Natural killer cell (primary cell): Measurements from ENCODE around the gene VKORC1. TPM values are rescaled to one million over a fixed set of nuclear protein-coding genes. Genes with fewer than 3 reads are reported as not detected.

Experiments used
- ATAC-seq, 3 donors: fragments of 150-1000 bp in 2 of 3; fragments of 200-7000 bp in 1 of 3; cut with Tn5 transposase; 1 replicate in 1 of 3; 2 replicates in 2 of 3; pipeline ENCODE4 v1.10.0; 2021; ENCODE audit warnings: mild to moderate bottlenecking in 2 of 3, moderate library complexity in 2 of 3
- DNase-seq, 2 donors: peaks; one replicate each; pipeline versions ENCODE4 v3.0.0 to v3.0.0-alpha.2; 2013 to 2021; ENCODE audit warnings: mixed read lengths in 1 of 2
- H3K27ac ChIP-seq: one replicate; pipeline ENCODE4 v1.5.1; 2013; ENCODE audit warnings: mild to moderate bottlenecking, low read length
- H3K27me3 ChIP-seq: one replicate; pipeline ENCODE4 v1.6.1; 2013; ENCODE audit warnings: low read length; ENCODE audit not compliant: control insufficient read depth, insufficient read depth
- H3K36me3 ChIP-seq: one replicate; pipeline ENCODE4 v1.6.1; 2013; ENCODE audit warnings: low read length; ENCODE audit not compliant: control insufficient read depth, insufficient read depth
- H3K4me1 ChIP-seq: one replicate; pipeline ENCODE4 v1.6.1; 2013; ENCODE audit warnings: low read length; ENCODE audit not compliant: control insufficient read depth, insufficient read depth
- H3K4me3 ChIP-seq: one replicate; pipeline ENCODE4 v1.5.1; 2013; ENCODE audit warnings: low read length
- H3K9me3 ChIP-seq: one replicate; pipeline ENCODE4 v1.6.1; 2013; ENCODE audit warnings: low read length; ENCODE audit not compliant: control insufficient read depth, insufficient read depth
- H3K27ac Mint-ChIP-seq, 2 donors: one replicate each; pipeline ENCODE4 v1.8.0; 2022; ENCODE audit warnings: mild to moderate bottlenecking in 2 of 2, mixed read lengths in 2 of 2, moderate library complexity in 1 of 2
- H3K27me3 Mint-ChIP-seq, 2 donors: one replicate each; pipeline ENCODE4 v1.8.0; 2022; ENCODE audit warnings: low read depth in 2 of 2, mixed read lengths in 2 of 2
- H3K36me3 Mint-ChIP-seq: one replicate; pipeline ENCODE4 v1.8.0; 2022; ENCODE audit warnings: mixed read lengths
- H3K4me1 Mint-ChIP-seq, 2 donors: one replicate each; pipeline ENCODE4 v1.8.0; 2022; ENCODE audit warnings: mixed read lengths in 2 of 2
- H3K4me3 Mint-ChIP-seq: one replicate; pipeline ENCODE4 v1.8.0; 2022; ENCODE audit warnings: mild to moderate bottlenecking, moderate library complexity, mixed read lengths
- H3K9me3 Mint-ChIP-seq, 2 donors: one replicate each; pipeline ENCODE4 v1.8.0; 2022; ENCODE audit warnings: mixed read lengths in 2 of 2
- WGBS: methylation state at CpG from one replicate; pipeline ENCODE4 v1.1.7; 2013; ENCODE audit warnings: missing lambda C conversion rate; ENCODE audit not compliant: insufficient coverage; 5-methylcytosine and 5-hydroxymethylcytosine counted together
- intact Hi-C: fragments of 100-400 bp; cut with micrococcal nuclease; formaldehyde crosslinking; loops from one replicate; pipeline ENCODE4 v1.14.2; 2022
- total RNA-seq, 4 donors: library from RNA; stranded (reverse); fragments of 120-200 nt in 1 of 4; gene quantifications; one replicate each; pipeline versions ENCODE4 v1.2.3 to v1.2.4, GENCODE V29; 2013 to 2022
- TF ChIP-seq, protein P1 (sequence below): fragments of 200-600 bp; IDR thresholded peaks from one replicate; pipeline ENCODE4 v1.8.0; 2022; ENCODE audit warnings: antibody characterized with exemption

VKORC1 gene
- total RNA-seq, 3 donors from 2014 or later (not counting 1 experiment from before 2014, with no cell fraction given) = 35.9 to 42.1 (median 41.8) TPM

DNA sequence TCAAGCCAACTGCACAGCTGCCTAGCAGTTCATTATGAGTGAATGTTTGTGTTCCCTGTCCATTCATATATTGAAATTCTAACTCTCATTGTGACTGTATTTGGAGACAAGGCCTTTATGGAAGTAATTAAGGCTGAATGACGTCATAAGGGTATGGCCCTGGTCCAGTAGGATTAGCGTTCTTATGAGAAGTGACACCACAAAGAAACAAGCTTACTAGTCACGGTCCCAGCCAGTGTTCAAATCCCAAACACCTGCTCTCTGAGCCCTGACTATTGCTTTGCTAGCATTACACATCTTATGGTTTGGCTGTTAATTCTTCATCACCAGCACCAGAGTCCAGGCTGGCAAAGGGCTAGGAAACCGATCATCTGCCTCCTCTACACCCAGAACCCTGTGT, 22.7 kb downstream of the VKORC1 start:
- peaks cover 23% of the 10 kb centered on the region for H3K4me1 ChIP-seq
- peak overlapping the region; percentile 97 for H3K4me3 Mint-ChIP-seq
- no peaks in the 10 kb centered on the region for H3K9me3 ChIP-seq
- H3K36me3 ChIP-seq = peaks cover 8% of the 10 kb centered on the region
- intact Hi-C loops = no loop called here
- WGBS = 80% methylated on average over 4 of the region's 4 CpGs
- peaks cover 45 to 47% of the 10 kb centered on the region in 2 donors for H3K4me1 Mint-ChIP-seq
- no peaks in the 10 kb centered on the region for H3K27me3 ChIP-seq
- ATAC-seq (no peak), DNase-seq (no peak)
- peak overlapping the region; percentile 36 for H3K27ac ChIP-seq
- TF ChIP-seq, protein P1, sequence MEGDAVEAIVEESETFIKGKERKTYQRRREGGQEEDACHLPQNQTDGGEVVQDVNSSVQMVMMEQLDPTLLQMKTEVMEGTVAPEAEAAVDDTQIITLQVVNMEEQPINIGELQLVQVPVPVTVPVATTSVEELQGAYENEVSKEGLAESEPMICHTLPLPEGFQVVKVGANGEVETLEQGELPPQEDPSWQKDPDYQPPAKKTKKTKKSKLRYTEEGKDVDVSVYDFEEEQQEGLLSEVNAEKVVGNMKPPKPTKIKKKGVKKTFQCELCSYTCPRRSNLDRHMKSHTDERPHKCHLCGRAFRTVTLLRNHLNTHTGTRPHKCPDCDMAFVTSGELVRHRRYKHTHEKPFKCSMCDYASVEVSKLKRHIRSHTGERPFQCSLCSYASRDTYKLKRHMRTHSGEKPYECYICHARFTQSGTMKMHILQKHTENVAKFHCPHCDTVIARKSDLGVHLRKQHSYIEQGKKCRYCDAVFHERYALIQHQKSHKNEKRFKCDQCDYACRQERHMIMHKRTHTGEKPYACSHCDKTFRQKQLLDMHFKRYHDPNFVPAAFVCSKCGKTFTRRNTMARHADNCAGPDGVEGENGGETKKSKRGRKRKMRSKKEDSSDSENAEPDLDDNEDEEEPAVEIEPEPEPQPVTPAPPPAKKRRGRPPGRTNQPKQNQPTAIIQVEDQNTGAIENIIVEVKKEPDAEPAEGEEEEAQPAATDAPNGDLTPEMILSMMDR = no peak
- H3K27me3 Mint-ChIP-seq = no peaks in the 10 kb centered on the region
- H3K4me3 ChIP-seq = no peak overlapping the region
- peak overlapping the region; percentile 95 to 97 for H3K27ac Mint-ChIP-seq
- H3K36me3 Mint-ChIP-seq = no peaks in the 10 kb centered on the region
- no peaks in the 10 kb centered on the region for H3K9me3 Mint-ChIP-seq

DNA sequence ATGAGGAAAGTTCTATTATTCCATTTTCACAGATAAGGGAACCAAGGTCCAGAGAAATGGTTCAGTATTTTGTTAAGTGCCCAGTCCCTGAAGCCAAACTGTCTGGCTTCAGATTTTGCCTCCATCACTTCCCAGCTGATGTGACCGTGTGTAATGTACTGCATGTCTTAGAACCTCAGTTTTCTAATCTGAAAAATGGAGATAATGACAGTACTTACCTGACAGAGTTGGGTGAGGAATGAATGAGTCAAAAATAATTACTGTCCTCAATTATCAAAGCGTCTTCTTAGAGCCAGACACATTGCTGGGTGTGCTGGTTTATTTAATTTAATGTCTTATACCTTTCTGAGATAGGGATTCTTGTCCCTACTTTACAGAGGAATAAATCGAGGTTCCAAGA, 27.3 kb downstream of the VKORC1 start:
- H3K27ac ChIP-seq = no peak overlapping the region
- intact Hi-C loops = no loop called here
- ATAC-seq = no peak
- TF ChIP-seq, protein P1 = no peak
- no peaks in the 10 kb centered on the region for H3K9me3 Mint-ChIP-seq
- H3K27ac Mint-ChIP-seq = peak overlapping the region in 1 of 2 donors; percentile 49
- no peaks in the 10 kb centered on the region for H3K36me3 Mint-ChIP-seq
- H3K4me1 ChIP-seq = peaks cover 47% of the 10 kb centered on the region
- WGBS = 97% methylated on average over 2 of the region's 3 CpGs
- H3K27me3 ChIP-seq = no peaks in the 10 kb centered on the region
- H3K9me3 ChIP-seq = no peaks in the 10 kb centered on the region
- H3K4me3 Mint-ChIP-seq = no peak overlapping the region
- H3K4me1 Mint-ChIP-seq = peaks cover 59 to 62% of the 10 kb centered on the region in 2 donors
- no peaks in the 10 kb centered on the region for H3K27me3 Mint-ChIP-seq
- H3K4me3 ChIP-seq = no peak overlapping the region
- no peaks in the 10 kb centered on the region for H3K36me3 ChIP-seq
- DNase-seq = no peak

GRCh38 chr16:31064882-31065461, 29.6 kb downstream of the VKORC1 start:
- no peaks in the 10 kb centered on the region for H3K27me3 ChIP-seq
- H3K9me3 Mint-ChIP-seq = no peaks in the 10 kb centered on the region
- no peaks in the 10 kb centered on the region for H3K27me3 Mint-ChIP-seq
- intact Hi-C loops = no loop called here
- peak overlapping the region; percentile 87 to 93 for H3K27ac Mint-ChIP-seq
- DNase-seq = peak in 1 of 2 donors; percentile 27
- no peak for ATAC-seq
- peaks cover 61% of the 10 kb centered on the region for H3K4me1 ChIP-seq
- H3K4me3 ChIP-seq = no peak overlapping the region
- H3K36me3 Mint-ChIP-seq = no peaks in the 10 kb centered on the region
- peak overlapping the region; percentile 17 for H3K27ac ChIP-seq
- H3K4me3 Mint-ChIP-seq = peak overlapping the region; percentile 90
- WGBS = 85% methylated on average over 4 of the region's 4 CpGs
- TF ChIP-seq, protein P1 = no peak
- no peaks in the 10 kb centered on the region for H3K9me3 ChIP-seq
- peaks cover 12% of the 10 kb centered on the region for H3K36me3 ChIP-seq
- H3K4me1 Mint-ChIP-seq = peaks cover 53 to 56% of the 10 kb centered on the region in 2 donors
